ENCODE results near the gene ACADSB. TPM values are rescaled to one million over a fixed set of nuclear protein-coding genes. Genes with fewer than 3 reads are reported as not detected.

The ACADSB gene
- total RNA-seq, 2 donors from 2014 or later = 40.4 to 58.7 TPM

GRCh38 chr10:123014772-123015171 is 6.0 kb downstream of the ACADSB start:
- peaks cover 49% of the 10 kb centered on the region for H3K36me3 Mint-ChIP-seq (ENCODE audit: low read depth)
- 95 to 100% methylated on average over 2 of the region's 2 CpGs for WGBS, 2 experiments (ENCODE audit: insufficient coverage in 1 of 2, insufficient read length in 1 of 2)
- TF ChIP-seq CTCF (conservative IDR thresholded peaks at IDR 0.05) = no peak
- no peaks in the 10 kb centered on the region for H3K27me3 Mint-ChIP-seq (ENCODE audit: insufficient read depth)
- Histone ChIP-seq H3K9me3 (ENCODE audit: control insufficient read depth, low read length) (no peaks in the 10 kb centered on the region), H3K36me3 (ENCODE audit: control insufficient read depth, insufficient read depth, low read length) (no peaks in the 10 kb centered on the region), H3K9ac (ENCODE audit: extremely low read depth, low read length, poor library complexity, severe bottlenecking) (no peak overlapping the region), H3K4me1 (ENCODE audit: control insufficient read depth, insufficient read depth, low read length) (no peaks in the 10 kb centered on the region), H3K27ac (ENCODE audit: low read depth, low read length) (no peak overlapping the region), H3K4me3 (ENCODE audit: low read length) (no peak overlapping the region), H3K27me3 (ENCODE audit: control insufficient read depth, insufficient read depth, low read length, poor library complexity, severe bottlenecking) (no peaks in the 10 kb centered on the region)
- peaks cover 44% of the 10 kb centered on the region for H3K4me1 Mint-ChIP-seq
- H3K4me3 Mint-ChIP-seq = no peak overlapping the region
- peaks cover 13% of the 10 kb centered on the region for H3K9me3 Mint-ChIP-seq
- no peak overlapping the region for H3K27ac Mint-ChIP-seq
- DNase-seq = no peak

DNA sequence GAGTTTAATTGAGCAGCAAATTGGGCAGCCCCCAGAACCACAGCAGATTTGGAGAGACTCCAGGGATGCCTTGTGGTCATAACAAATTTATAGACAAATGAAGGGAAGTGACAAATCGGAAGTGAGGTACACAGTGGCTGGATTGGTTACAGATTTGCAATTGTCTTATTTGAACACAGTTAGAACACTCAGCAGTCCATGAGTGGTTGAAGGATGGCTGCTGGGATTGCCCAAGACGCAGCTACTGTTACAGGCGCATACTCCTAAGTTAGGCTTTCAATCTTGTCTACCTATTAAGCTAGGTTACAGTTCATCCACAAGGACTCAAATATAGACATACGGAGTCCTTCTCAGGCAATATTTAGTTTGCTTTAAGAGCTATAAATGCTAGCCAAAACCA is 7.4 kb downstream of the ACADSB start:
- Histone ChIP-seq H3K27me3 (ENCODE audit: control insufficient read depth, insufficient read depth, low read length, poor library complexity, severe bottlenecking) (no peaks in the 10 kb centered on the region), H3K4me1 (ENCODE audit: control insufficient read depth, insufficient read depth, low read length) (no peaks in the 10 kb centered on the region), H3K4me3 (ENCODE audit: low read length) (no peak overlapping the region), H3K9me3 (ENCODE audit: control insufficient read depth, low read length) (no peaks in the 10 kb centered on the region), H3K27ac (ENCODE audit: low read depth, low read length) (no peak overlapping the region), H3K36me3 (ENCODE audit: control insufficient read depth, insufficient read depth, low read length) (no peaks in the 10 kb centered on the region), H3K9ac (ENCODE audit: extremely low read depth, low read length, poor library complexity, severe bottlenecking) (no peak overlapping the region)
- peaks cover 43% of the 10 kb centered on the region for H3K36me3 Mint-ChIP-seq (ENCODE audit: low read depth)
- DNase-seq = no peak
- no peak overlapping the region for H3K4me3 Mint-ChIP-seq
- H3K4me1 Mint-ChIP-seq = peaks cover 42% of the 10 kb centered on the region
- no peaks in the 10 kb centered on the region for H3K27me3 Mint-ChIP-seq (ENCODE audit: insufficient read depth)
- WGBS, 2 experiments (ENCODE audit: insufficient coverage in 1 of 2, insufficient read length in 1 of 2) = 94 to 100% methylated on average over 3 to 4 of the region's 4 CpGs
- peak overlapping the region; percentile 11 for H3K27ac Mint-ChIP-seq
- H3K9me3 Mint-ChIP-seq = peaks cover 13% of the 10 kb centered on the region
- TF ChIP-seq CTCF (conservative IDR thresholded peaks at IDR 0.05) = no peak

DNA sequence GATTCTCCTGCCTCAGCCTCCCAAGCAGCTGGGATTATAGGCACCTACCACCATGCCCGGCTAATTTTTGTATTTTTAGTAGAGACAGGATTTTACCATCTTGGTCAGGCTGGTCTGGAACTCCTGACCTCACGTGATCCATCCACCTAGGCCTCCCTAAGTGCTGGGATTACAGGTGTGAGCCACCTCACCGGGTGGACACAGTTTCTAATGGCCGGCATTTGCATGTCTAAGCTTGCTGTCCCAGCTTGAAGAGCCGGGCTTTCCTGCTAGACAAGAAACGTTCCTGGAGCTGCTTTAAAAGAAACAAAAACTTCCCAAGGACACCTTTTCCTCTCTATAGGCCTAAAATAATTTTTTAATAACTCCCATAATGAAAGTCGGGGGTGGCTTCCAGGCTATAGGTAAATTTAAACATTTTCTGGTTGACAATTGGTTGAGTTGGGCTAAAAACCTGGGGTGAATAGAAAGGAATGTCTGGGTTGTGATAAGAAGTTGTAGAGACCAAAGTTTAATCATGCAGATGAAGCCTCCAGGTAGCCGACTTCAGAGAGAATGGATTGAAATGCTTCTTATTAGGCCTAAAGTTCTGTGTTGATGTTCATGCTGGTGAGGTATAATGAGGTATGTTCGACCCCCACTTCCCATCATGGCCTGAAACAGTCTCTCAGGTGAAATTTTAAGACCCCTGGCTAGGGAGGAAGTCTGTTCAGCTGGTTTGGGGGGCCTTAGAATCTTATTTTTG is 8.8 kb downstream of the ACADSB start:
- WGBS, 2 experiments (ENCODE audit: insufficient coverage in 1 of 2, insufficient read length in 1 of 2) = 58 to 65% methylated on average over 4 to 8 of the region's 9 CpGs
- peak; percentile 89 for DNase-seq
- Mint-ChIP-seq H3K9me3 (peaks cover 7% of the 10 kb centered on the region), H3K4me1 (peaks cover 53% of the 10 kb centered on the region), H3K4me3 (no peak overlapping the region), H3K36me3 (ENCODE audit: low read depth) (peaks cover 31% of the 10 kb centered on the region), H3K27ac (peak overlapping the region; percentile 75), H3K27me3 (ENCODE audit: insufficient read depth) (no peaks in the 10 kb centered on the region)
- Histone ChIP-seq H3K4me3 (ENCODE audit: low read length) (no peak overlapping the region), H3K4me1 (ENCODE audit: control insufficient read depth, insufficient read depth, low read length) (no peaks in the 10 kb centered on the region), H3K27ac (ENCODE audit: low read depth, low read length) (no peak overlapping the region), H3K9ac (ENCODE audit: extremely low read depth, low read length, poor library complexity, severe bottlenecking) (no peak overlapping the region), H3K9me3 (ENCODE audit: control insufficient read depth, low read length) (no peaks in the 10 kb centered on the region), H3K27me3 (ENCODE audit: control insufficient read depth, insufficient read depth, low read length, poor library complexity, severe bottlenecking) (no peaks in the 10 kb centered on the region), H3K36me3 (ENCODE audit: control insufficient read depth, insufficient read depth, low read length) (no peaks in the 10 kb centered on the region)
- no peak for TF ChIP-seq CTCF (conservative IDR thresholded peaks at IDR 0.05)
